Measurements from ENCODE around the gene MRPS9.

MRPS9 gene

DNA sequence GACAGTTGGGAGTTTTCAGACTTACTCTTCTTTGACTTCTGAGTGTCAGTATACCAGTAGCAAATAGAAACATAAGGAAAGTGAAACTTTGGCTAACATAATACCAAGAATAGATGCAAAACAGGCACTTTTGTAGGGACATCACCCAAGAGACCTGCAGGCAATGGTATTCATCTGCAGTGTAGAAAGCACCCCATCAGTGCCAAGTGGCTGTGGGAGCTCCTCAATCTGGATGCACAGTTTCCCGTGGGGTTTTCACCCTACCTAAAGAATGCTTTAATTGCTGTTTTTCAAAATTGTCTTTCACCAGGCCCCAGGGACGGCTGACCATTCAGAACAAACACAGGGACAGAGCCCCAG lies 107.1 kb downstream of the MRPS9 start:
- DNase-seq (ENCODE audit: insufficient read length, low spot score) (no peak), FAIRE-seq (no peak)

DNA sequence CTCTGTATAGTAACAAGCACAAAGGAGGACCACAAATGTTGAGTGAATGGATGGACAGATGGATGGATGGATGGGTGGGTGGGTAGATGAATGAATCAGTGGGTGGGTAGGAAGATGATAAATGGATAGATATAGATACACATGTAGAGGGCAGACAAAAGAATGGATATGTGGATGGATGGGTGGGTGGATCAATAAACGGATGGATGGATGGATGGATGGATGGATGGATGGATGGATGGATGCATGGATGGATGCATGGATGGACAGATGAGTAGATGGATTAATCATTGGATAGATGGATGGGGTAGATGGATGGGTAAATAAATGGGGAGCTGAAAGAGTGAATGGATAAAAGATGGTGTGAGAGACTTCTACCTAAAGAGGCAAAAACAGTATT lies 111.4 kb downstream of the MRPS9 start:
- FAIRE-seq = no peak
- no peak for DNase-seq (ENCODE audit: insufficient read length, low spot score)
